HG03108 (cell line): ENCODE measurements around the gene CCR3.

Experiments
- ATAC-seq: cut with Tn5 transposase; IDR thresholded peaks from one replicate; pipeline ENCODE4 v1.9.1; 2021; ENCODE audit warnings: moderate library complexity; ENCODE audit not compliant: unreplicated experiment

The CCR3 gene

GRCh38 chr3:46270474-46270873 is 28.2 kb downstream of the CCR3 start:
- no peak for ATAC-seq

DNA sequence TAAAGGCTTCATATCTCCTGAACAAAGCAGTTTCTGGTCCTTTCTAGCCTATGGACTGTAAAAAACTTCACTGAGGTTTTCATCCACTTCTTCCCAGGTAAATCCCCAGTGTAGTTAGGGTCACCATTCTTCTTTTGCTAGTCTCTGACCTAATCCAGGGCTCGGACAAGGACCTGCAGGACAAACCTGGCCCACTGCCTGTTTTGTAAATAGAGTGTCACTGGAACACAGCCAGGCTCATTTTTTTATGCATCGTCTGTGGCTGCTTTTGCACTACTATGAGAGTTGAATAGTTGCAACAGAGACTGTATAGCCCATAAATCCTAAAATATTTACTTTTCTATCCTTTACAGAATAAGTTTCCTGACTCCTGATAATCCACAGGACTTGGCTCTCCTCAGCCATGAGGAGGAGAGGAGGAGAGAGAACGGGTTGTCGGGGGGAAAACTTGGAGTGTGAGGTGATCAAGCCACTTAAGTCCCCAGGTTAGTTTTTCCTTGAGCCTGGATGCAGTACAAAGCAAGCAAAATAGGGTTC is 29.0 kb downstream of the CCR3 start:
- ATAC-seq: no peak

GRCh38 chr3:46272028-46272451 is 29.8 kb downstream of the CCR3 start:
- no peak for ATAC-seq

DNA sequence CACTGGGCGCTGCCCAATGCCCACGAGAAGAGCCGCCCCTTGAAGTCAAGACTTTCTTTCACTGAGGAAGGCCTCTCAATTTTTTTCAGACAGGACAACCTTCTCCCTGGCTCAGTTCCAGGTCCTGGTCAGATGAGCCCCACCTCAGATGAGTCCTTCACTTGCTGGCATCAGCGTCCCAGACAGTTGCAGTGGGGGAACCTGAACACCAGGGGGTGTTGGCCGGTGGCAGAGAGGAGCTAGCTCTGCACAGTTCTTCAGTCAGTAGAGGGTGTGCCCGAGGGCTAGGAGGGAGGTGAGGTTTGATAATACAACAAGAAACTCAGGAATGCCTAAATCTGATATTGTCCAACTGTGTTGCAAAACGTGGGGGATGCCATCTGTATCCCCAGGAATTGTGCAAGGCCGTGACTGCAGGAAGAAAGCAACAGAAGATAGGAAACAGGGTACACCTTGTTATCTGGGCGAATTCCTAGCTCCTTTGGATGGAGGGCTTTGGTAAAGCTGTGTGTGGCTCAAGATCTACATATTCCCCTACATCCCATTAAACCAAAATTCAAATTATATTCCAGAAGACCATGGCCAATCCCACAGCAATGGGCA is 34.3 kb downstream of the CCR3 start:
- peak; percentile 72 for ATAC-seq

GRCh38 chr3:46277476-46277875 is 35.2 kb downstream of the CCR3 start:
- no peak for ATAC-seq

- ATAC-seq: no peak
Observed at GRCh38 chr3:46278816-46279672, 36.8 kb downstream of the CCR3 start.

- no peak for ATAC-seq
Observed at GRCh38 chr3:46280105-46280797, 38.0 kb downstream of the CCR3 start.

GRCh38 chr3:46281551-46281950 is 39.3 kb downstream of the CCR3 start:
- no peak for ATAC-seq

GRCh38 chr3:46282041-46282440 is 39.8 kb downstream of the CCR3 start:
- no peak for ATAC-seq

GRCh38 chr3:46282696-46283095 is 40.4 kb downstream of the CCR3 start:
- ATAC-seq: no peak

- ATAC-seq: no peak
Observed at GRCh38 chr3:46283881-46284450, 41.7 kb downstream of the CCR3 start.

GRCh38 chr3:46284981-46285683 is 42.9 kb downstream of the CCR3 start:
- ATAC-seq: no peak

GRCh38 chr3:46285931-46286619 is 43.8 kb downstream of the CCR3 start:
- ATAC-seq: no peak

- no peak for ATAC-seq
Observed at GRCh38 chr3:46286947-46287565, 44.8 kb downstream of the CCR3 start.

- no peak for ATAC-seq
Observed at GRCh38 chr3:46289551-46289950, 47.3 kb downstream of the CCR3 start.

DNA sequence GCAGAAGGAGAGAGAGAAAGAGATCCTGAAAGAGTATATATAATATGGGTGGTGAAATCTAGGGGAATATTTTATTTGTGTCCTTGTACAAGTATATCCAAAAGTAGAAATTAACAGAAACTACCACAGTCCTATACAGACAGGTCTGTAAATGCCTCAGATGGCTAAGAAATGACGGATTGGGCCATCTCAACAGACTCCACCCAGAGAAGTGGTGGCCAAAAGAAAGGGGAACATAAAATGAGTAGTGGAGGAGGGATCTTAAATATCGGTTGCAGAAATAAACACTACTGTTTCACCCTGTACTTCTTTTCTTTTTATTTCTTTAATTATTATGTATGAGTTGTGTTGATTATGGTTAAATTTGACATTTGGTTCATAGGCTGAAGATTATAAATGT is 47.7 kb downstream of the CCR3 start:
- ATAC-seq: no peak

- ATAC-seq: no peak
Observed at GRCh38 chr3:46291046-46291445, 48.8 kb downstream of the CCR3 start.

DNA sequence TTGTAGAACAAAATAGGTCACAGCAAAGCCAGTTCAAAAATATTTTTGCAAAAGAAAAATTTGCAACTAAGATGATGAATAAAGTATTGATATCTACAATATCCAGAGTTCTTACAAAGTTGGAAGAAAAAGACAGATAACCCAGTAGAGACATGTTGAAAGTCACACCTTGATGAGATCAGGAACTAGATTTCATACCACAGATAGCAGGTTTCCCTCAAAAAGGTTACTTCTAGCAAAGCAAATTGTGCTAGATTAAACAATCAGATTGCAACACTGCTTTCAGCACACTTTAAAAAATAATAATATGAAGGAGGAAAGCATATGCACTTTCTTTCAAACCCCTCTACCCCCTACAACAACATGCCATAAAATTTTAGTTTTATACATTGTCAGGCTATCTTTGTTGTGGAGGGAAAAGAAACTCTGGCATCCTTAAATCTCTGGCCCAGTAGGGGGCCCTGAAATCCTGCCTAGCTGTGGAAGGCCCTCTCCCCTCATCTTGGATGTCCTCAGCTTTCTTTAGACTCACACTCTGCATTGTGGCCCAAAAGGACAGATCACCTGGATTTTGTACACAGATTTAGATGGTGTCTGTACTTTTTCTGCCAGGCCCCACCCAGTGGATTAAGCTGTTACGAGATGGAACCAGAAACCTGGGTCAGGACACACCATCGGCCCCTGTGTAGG is 50.9 kb downstream of the CCR3 start:
- no peak for ATAC-seq
